Measurements from ENCODE around the gene PEAK3. TPM values are rescaled to one million over a fixed set of nuclear protein-coding genes. Genes with fewer than 3 reads are reported as not detected.
A peak's percentile ranks its signal among the peaks of the same experiment; 100 is the strongest.

PEAK3 gene
- total and polyA plus RNA-seq, 9 of the 15 experiments (the other 6 are each of a cell fraction or from before 2014, with no cell fraction given), result 0.07 to 0.40 TPM; not detected in 7

DNA sequence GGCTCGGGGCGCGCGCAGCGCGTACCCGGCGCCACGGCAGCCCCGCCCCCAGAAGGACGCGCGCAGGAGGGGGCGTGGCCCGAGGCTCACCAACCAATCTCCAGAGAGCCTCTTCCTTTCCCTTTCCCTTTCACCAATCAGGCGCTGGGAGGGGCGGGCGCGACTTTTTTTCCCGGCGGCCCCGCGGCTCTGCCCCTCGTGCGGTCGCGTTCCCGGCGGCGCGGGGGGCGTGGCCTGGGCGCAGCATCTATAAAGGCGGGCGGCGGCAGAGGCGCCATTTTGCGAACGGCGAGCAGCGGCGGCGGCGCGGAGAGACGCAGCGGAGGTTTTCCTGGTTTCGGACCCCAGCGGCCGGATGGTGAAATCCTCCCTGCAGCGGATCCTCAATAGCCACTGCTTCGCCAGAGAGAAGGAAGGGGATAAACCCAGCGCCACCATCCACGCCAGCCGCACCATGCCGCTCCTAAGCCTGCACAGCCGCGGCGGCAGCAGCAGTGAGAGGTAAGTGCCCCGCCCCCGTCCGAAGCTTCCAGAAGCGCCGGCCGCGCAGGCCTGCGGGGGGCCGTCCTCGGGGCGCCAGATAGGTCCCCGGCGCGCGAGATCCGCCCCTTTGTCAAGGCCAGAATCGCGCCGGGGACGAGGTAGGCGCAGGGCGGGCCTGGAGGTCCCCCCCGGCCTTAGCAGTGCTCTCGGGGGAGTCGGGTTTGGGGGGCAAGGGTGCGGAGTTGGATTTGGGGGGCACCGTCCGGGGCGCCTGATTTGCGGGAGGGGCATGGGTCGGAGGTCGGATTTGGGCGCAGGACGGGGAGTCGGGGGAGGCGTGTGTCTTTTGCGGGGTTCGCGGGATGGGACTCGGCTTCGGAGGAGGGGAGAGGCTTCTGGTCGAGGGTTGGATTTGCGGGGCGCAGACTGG lies 12.5 kb downstream of the PEAK3 start (continued):
- no peak for TF ChIP-seq PRDM10 (IDR thresholded peaks at IDR 0.05; ENCODE audit: partially characterized antibody)
- peak; percentile 45; the same call in 1 of the 2 replicates for TF ChIP-seq GABPB1 (CRISPR knock-in tag; IDR thresholded peaks at IDR 0.05)
- TF ChIP-seq HCFC1 (IDR thresholded peaks at IDR 0.05; ENCODE audit: low read depth, low read length), result peak; percentile 62
- TF ChIP-seq, protein P1, sequence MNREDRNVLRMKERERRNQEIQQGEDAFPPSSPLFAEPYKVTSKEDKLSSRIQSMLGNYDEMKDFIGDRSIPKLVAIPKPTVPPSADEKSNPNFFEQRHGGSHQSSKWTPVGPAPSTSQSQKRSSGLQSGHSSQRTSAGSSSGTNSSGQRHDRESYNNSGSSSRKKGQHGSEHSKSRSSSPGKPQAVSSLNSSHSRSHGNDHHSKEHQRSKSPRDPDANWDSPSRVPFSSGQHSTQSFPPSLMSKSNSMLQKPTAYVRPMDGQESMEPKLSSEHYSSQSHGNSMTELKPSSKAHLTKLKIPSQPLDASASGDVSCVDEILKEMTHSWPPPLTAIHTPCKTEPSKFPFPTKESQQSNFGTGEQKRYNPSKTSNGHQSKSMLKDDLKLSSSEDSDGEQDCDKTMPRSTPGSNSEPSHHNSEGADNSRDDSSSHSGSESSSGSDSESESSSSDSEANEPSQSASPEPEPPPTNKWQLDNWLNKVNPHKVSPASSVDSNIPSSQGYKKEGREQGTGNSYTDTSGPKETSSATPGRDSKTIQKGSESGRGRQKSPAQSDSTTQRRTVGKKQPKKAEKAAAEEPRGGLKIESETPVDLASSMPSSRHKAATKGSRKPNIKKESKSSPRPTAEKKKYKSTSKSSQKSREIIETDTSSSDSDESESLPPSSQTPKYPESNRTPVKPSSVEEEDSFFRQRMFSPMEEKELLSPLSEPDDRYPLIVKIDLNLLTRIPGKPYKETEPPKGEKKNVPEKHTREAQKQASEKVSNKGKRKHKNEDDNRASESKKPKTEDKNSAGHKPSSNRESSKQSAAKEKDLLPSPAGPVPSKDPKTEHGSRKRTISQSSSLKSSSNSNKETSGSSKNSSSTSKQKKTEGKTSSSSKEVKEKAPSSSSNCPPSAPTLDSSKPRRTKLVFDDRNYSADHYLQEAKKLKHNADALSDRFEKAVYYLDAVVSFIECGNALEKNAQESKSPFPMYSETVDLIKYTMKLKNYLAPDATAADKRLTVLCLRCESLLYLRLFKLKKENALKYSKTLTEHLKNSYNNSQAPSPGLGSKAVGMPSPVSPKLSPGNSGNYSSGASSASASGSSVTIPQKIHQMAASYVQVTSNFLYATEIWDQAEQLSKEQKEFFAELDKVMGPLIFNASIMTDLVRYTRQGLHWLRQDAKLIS (CRISPR knock-in tag; IDR thresholded peaks at IDR 0.05), result peak; percentile 97
- TF ChIP-seq XRCC3 (IDR thresholded peaks at IDR 0.05), result no peak
- 0 out of 2 replicates have a peak, but pooled peaks have one; percentile 76 for TF ChIP-seq RBM34 (IDR thresholded peaks at IDR 0.05; ENCODE audit: borderline replicate concordance, insufficient read depth, low read length)
- TF ChIP-seq KLF1 (tag; IDR thresholded peaks at IDR 0.05), result no peak
- TF ChIP-seq KAT8 (IDR thresholded peaks at IDR 0.05; ENCODE audit: low read depth), result 0 out of 2 replicates have a peak, but pooled peaks have one; percentile 55
- peak; percentile 73 for TF ChIP-seq CHD2 (IDR thresholded peaks at IDR 0.05; ENCODE audit: low read depth, low read length)
- TF ChIP-seq, protein P2, sequence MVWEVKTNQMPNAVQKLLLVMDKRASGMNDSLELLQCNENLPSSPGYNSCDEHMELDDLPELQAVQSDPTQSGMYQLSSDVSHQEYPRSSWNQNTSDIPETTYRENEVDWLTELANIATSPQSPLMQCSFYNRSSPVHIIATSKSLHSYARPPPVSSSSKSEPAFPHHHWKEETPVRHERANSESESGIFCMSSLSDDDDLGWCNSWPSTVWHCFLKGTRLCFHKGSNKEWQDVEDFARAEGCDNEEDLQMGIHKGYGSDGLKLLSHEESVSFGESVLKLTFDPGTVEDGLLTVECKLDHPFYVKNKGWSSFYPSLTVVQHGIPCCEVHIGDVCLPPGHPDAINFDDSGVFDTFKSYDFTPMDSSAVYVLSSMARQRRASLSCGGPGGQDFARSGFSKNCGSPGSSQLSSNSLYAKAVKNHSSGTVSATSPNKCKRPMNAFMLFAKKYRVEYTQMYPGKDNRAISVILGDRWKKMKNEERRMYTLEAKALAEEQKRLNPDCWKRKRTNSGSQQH (CRISPR knock-in tag; IDR thresholded peaks at IDR 0.05), result peak; percentile 66; the same call in 1 of the 2 replicates
- TF ChIP-seq ZNF140 (CRISPR knock-in tag; IDR thresholded peaks at IDR 0.05), result no peak
- TF ChIP-seq BMI1 (IDR thresholded peaks at IDR 0.05; ENCODE audit: low read length), result no peak
- TF ChIP-seq SIX5 (IDR thresholded peaks at IDR 0.05; ENCODE audit: borderline replicate concordance in 1 of 2, insufficient read depth in 1 of 2, low read depth in 1 of 2, low read length in 2 of 2), result no peak
- no peak for TF ChIP-seq ZNF551 (CRISPR knock-in tag; IDR thresholded peaks at IDR 0.05)
- TF ChIP-seq ESRRB (CRISPR knock-in tag; IDR thresholded peaks at IDR 0.05; ENCODE audit: borderline replicate concordance), result no peak
- TF ChIP-seq, protein P3, sequence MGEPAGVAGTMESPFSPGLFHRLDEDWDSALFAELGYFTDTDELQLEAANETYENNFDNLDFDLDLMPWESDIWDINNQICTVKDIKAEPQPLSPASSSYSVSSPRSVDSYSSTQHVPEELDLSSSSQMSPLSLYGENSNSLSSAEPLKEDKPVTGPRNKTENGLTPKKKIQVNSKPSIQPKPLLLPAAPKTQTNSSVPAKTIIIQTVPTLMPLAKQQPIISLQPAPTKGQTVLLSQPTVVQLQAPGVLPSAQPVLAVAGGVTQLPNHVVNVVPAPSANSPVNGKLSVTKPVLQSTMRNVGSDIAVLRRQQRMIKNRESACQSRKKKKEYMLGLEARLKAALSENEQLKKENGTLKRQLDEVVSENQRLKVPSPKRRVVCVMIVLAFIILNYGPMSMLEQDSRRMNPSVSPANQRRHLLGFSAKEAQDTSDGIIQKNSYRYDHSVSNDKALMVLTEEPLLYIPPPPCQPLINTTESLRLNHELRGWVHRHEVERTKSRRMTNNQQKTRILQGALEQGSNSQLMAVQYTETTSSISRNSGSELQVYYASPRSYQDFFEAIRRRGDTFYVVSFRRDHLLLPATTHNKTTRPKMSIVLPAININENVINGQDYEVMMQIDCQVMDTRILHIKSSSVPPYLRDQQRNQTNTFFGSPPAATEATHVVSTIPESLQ (CRISPR knock-in tag; IDR thresholded peaks at IDR 0.05), result peak; percentile 77; the same call in 1 of the 2 replicates
